GM21423 (cell line): ENCODE data around the gene UACA.
"Not testable (repeated sequence)": the region's sequence is repeated elsewhere in the genome, so short reads cannot be mapped to it uniquely, and the experiment has no call there.

Source experiments
- ATAC-seq: cut with Tn5 transposase; IDR thresholded peaks from one replicate; pipeline ENCODE4 v1.9.1; 2021; ENCODE audit warnings: mild to moderate bottlenecking, moderate library complexity; ENCODE audit not compliant: unreplicated experiment

UACA gene, protein sequence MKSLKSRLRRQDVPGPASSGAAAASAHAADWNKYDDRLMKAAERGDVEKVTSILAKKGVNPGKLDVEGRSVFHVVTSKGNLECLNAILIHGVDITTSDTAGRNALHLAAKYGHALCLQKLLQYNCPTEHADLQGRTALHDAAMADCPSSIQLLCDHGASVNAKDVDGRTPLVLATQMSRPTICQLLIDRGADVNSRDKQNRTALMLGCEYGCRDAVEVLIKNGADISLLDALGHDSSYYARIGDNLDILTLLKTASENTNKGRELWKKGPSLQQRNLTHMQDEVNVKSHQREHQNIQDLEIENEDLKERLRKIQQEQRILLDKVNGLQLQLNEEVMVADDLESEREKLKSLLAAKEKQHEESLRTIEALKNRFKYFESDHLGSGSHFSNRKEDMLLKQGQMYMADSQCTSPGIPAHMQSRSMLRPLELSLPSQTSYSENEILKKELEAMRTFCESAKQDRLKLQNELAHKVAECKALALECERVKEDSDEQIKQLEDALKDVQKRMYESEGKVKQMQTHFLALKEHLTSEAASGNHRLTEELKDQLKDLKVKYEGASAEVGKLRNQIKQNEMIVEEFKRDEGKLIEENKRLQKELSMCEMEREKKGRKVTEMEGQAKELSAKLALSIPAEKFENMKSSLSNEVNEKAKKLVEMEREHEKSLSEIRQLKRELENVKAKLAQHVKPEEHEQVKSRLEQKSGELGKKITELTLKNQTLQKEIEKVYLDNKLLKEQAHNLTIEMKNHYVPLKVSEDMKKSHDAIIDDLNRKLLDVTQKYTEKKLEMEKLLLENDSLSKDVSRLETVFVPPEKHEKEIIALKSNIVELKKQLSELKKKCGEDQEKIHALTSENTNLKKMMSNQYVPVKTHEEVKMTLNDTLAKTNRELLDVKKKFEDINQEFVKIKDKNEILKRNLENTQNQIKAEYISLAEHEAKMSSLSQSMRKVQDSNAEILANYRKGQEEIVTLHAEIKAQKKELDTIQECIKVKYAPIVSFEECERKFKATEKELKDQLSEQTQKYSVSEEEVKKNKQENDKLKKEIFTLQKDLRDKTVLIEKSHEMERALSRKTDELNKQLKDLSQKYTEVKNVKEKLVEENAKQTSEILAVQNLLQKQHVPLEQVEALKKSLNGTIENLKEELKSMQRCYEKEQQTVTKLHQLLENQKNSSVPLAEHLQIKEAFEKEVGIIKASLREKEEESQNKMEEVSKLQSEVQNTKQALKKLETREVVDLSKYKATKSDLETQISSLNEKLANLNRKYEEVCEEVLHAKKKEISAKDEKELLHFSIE (N-terminal part only)

DNA sequence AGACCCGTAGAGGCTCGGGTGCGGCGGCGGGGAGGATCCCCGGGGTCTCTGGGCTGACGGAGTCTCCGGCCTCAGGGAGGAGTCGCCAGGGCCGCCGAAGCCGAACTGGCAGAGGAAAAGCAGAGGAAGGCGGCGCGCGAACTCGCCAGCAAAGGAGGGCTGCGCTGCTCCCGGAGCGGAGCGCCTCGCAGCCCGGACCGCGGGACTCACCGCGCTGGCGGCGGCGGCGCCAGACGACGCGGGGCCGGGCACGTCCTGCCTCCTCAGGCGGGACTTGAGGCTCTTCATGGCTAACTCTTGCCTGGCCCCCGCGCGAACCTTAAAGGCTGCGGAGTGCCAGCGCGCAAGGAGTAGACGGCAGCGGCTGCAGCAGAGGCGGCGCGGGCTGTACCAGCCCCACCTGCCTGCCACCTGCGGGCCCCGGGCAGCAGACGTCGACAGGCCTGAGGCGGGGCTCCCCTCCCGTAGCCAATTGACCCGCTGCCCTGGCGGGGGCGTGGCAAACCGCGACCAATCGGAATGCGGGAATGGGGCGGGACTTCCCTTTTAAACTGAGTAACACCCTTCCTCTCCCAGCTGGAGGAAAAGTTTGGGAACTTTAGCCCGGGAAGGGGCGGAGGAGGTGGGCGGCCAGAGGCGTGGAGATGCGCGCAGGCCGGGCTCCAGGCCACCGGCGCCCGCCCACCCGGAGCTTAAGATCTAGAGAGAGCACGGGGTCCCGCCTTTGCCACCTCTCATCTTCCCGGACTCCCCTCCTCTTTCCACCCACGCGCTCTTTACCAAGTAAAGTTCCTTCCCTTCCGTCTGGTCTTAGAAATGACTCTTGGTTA, at the start of gene UACA:
UACA (minus strand) TSS at position 439 of the 830 bp plus-strand sequence; CDS start at position 288, 151 bp downstream.
- peak; percentile 93 for ATAC-seq

DNA sequence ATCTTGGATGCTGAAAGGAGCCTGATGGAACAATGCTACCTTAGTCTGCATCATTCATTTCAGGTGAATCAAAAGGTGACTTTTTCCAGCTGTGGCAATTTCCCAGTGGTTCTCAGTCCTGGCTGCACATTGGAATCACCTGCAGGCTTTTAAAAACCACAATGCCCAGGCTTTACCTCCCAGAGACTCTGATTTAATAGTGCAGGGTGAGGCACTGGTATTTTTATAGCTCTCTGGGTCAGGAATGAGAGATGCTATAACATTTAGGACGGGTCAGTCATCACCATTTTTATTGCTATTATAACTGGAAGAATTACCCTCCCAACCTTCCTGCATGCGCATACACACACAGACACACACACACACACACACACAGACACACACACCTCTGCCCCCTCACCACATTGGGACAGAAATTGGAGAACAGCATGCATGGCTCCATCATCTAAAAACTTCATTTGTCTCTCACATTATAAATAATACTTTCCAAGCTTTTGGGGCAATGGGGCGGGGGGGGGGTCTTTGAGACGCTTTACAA, 49.5 kb upstream of the UACA start:
- ATAC-seq = no peak

DNA sequence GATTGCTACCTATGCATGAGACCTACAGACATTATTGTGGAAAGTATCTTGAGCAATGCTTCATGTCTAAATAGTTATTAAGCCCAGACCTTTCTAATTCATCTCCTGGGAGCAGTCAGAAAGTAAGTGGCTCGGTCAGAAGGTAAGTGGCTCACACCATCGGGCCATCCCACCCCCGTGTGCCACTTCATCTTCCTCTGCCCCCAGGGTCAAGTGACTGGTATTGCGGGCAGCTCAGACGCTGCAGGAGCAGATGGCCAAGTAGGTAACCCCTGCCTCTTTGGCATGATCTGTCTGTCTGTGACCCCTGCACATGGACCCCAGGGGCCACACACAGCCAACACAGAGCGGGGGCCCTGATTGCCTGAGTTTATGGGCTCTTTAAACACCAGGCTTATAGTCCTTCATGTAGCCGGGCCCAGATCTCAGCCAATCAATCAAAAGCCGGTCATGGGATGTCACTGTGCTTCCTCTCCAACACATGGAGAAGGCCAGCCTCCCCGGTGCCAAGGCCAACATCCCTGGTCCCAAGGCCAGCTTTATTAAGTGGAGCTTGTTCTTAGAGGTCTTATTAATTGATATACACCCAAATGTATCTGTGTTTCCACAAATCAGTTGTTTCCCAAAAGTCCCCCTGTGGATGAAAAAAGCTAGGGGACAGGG, 47.7 kb upstream of the UACA start:
- no peak for ATAC-seq

DNA sequence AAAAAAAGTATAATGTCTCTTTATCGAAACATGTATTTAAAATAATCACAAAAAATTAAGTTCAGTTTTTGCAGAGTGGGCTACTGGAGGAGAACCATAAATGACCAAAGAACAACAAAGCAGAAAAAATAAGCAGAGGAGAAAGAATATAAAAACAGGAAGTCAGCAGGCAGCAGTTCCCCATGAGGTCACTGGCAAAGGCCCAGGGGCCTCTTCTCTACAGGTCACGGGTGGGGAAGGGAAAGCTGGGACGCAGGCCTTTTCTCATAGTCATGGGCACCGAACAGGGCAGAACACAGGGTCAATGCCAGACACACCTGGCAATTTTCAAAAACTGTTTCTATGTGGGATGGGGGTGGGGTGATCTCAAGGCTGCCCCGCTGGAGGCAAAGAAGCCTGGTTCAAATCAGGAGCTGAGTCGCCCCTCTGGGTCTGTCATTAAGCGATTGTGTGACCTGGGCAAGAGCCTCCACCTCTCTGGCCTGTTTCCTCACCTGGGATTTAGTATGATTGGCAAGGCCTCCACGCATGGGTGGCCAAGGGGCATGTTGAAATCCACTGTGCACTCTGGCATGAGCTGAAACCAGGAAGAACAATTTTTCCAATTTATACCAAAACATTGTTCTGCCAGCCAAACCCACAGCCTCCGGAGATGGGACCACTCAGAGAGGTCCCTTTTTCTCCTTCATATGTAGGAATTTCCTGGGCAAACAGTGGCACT, 43.8 kb upstream of the UACA start:
- ATAC-seq = no peak

DNA sequence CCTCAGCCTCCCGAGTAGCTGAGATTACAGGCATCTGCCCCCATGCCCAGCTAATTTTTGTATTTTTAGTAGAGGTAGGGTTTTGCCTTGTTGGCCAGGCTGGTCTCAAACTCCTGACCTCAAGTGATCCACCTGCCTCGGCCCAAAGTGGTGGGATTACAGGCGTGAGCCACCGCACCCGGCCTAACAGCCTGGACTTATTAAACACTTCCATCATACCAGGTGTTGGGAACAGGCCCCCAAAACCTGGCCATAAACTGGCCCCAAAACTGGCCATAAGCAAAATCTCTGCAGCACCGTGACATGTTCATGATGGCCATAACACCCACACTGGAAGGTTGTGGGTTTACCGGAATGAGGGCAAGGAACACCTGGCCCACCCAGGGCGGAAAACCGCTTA, 41.0 kb upstream of the UACA start:
- ATAC-seq = not testable (repeated sequence)

DNA sequence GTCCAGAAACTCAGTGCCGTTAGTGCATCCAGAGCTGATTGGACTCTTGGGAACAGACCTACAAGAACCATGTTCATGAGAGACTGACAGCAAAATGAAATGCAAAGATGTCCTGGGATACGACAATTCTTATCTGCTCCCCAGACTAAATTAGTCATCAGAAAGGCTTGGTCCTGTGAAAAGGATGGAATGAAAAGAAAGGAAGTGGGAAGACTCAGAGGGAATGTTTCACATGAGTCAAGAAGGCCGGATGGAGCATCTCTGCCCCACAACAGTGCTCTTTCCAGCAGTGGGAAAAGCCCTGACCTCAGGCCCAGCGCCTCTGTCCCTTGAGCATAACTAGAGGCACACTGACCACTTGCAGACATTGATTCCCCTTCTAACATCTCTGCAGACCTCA, 39.3 kb upstream of the UACA start:
- ATAC-seq = no peak

DNA sequence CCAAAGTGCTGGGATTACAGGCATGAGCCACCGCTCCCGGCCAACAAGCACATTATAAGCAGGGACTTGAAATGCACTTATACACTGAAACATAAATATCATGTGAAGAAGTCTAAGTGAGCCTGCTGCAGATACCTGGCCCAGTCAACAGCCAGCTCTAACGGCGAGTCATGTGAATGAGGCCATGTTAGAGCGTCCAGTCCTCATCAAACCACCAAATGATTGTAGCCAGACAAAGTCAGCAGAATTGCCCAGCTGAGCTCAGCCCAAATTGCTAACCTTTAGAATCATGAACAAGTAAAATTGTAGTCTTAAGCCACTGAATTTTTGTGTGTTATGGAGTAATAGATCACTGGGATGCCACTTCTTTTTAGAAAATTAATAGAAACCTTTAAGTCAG, 37.8 kb upstream of the UACA start:
- no peak for ATAC-seq

DNA sequence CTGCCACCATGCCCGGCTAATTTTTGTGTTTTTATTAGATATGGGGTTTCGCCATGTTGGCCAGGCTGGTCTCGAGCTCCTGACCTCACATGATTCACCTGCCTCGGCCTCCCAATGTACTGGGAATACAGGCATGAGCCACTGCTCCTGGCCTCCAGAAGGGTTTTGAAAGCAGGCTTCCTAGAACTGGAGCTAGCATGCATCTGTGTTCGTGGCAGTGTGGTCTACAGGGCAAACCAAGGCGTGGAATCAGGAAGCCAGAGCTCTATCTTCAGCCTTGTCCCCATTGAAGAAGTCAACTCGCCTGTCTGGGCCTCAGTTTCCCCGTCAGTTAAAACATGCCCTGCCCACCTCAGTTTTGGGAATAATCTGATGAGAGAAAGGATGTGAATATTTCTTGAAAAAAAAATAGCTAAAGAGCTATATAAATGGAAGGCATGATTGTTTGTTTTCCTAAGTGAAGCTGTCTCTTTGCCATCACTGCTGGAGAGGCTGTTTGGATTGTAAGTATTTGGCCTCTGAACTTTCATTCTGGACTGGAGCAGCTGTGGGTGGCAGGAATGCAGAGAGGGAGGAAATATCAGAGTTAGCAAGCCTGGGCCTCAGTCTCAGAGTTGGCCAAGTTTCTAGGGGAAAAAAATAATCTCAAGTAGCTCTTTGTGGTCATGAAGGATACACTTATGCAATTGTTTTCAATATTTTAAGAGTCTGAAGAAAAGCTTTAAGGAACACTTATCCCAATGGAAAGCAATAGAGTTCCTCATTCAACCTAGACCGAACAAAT, 36.5 kb upstream of the UACA start:
- no peak for ATAC-seq

DNA sequence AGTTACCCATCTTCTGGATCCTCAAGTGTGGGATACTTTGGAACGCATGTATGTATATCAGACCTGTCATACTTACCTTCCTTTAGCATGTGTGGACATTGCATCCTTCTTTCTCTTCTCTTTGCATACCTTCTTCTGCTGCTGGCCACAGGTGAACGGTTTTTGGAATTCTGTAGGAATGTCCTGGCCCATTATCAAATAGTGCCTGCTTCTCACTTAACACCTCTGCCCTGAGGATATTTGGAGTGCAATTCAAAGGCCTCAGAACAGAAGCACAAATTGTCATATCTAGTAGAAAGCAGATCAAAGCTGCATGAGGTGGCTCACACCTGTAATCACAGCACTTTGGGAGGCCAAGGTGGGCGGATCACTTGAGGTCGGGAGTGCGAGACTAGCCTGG, 34.1 kb upstream of the UACA start:
- no peak for ATAC-seq

DNA sequence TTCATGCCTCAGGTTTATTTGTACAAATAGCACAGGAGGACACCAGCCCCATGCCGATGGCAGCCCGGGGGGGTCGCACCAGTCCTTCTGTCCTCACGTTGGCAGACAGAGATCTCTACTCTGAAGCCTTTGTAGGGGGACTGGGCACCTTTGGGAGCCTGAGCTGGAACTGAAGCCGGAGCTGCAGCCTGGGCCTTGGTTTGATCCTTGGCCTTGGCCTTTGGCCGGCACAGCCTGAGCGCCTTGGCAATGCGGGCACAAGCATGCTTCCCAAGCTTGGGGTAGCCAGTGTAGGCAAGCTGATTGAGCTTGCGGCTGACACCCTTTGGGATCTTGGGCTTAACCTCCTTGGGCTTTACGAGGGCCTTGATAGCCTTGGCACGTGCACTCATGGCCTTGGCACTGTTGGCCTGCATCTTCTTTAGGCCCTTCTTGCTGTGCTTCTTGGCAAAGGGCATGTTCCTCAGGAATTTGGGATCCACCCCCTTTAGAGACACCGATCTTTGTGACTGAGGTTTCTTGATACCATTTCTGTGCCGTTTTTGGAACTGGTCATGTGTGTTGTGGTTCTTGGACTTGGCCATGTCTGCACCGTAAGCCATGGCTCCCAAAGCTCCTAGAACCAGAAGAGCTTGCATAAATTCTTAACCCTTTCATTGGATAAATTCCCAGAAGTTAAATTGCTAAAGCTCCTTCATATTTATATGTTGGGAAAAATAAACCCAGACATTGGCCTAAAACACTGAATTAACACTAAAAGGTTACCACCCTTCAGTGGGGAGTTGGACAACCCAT, 33.4 kb upstream of the UACA start:
- ATAC-seq = no peak

DNA sequence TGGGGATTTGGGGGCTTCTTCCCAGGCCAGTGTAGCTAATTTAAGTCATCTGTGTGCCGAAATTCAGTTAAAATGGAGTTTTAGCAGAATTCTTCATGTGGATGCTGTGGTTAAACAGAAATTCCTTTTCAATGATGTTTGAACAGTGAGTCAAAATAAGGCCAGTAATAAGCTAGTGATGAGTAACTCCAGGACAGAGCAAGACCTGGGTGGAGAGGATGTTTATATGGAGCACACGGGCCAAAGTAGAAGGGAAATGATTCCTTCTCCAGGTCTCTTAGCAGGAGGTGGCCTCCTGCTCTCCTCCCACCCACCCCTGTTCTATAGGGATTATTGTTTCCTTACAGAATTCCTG, 31.9 kb upstream of the UACA start:
- ATAC-seq = no peak

DNA sequence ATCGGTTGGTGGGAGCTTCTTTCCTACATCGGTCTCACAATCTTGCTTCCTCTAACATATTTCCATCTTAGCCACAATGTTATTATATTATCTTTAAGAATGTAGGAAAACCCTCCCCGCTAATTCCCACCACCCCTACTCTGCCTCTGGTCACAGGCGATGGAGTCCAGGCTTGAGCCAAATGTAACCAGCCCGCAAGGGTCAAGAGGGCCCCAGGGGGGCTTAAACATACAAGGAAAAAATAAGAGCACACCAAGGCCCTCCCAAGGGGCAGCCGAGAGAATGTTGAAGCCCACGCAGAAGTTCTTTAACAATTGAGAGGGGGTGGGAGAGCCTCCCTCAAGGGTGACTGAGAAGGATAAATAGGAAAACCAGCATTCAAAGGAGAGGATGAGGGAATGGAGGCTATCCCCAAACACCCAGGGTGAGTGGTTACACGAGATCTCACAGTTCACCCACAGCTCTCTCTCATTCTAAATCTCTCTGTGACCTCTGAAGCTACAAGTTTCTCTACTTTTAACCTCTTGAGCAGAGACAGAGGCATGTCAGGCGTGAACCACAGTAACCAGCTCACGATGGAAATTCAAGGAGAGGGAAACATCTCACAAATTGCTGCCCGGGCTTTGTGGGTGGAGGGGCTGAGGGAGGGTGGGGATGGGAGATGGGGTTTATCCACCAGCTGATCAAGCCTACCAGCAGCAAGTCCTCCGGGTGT, 31.4 kb upstream of the UACA start:
- no peak for ATAC-seq

DNA sequence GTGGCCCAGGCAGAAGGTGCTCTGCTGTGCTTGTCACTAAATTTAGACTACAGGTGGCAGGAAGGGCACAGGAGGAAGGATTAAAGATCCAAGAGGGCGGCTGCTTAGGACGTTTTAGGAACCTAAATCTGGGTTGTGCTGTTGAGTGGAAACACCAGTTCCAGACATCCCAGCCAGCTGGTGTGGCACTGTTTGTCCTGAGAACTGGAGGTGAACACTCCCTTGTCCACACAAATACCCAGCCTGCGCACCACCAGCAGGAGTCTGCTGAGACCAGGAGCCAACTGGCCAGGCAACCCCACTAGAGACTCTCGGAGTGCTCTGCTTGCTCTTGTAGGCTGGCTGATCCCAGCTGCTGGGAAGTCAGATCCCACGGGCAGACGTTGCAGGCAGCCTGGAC, 30.3 kb upstream of the UACA start:
- no peak for ATAC-seq

DNA sequence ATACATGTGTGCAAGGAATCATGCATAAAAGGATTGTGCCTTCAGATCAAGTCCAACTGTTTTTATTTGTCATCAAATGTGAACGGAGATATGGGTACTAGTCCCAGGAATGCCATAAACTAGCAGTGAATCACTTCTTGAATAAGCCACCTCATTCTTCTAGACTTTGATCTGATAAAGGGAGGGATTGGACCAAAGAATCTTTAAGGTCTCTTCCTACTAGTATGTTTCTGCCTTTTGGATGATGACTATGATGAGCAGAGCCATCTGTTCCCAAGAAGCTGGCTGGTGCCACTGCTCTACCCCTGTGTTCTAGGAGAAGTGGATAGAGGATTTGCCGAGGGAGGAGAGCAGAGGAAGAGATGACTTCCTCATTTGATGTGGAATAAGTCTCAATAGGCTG, 28.8 kb upstream of the UACA start:
- ATAC-seq = no peak

DNA sequence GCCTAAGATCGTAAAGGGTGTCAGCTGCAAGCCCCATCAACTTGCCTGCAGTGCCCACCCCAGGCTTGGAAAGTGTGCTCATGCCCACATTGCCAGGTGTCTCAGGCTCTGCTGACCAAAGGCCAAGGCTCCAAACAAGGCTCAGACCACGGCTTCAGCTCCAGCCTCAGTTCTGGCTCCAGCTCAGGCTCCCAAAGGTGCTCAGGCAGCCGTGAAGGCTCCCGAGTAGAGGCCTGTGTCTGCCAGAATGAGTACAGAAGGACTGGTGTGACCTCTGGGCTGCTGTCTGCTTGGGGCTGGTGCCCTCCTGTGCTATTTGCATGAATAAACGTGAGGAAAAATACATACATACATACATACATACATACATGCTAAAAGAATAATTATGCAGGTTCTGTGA, 27.9 kb upstream of the UACA start:
- no peak for ATAC-seq

DNA sequence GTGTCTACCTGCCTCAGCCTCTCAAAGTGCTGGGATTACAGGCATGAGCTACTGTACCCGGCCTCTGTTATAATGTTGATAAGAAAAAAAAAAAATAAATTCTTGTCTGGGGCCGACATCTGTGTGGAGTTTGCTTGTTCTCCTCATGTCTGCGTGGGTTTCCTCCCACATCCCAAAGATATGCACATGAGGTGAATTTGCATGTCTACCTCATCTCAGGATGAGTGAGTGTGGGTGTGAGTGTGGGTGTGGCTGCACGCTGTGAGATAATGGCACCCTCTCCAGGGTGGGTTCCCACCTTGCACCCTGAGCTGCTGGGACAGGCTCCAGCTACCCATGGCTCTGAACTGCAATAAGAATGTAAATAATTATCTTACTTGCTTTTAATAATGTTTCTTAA, 25.9 kb upstream of the UACA start:
- no peak for ATAC-seq
